ENCODE results near the gene LIMS4.
"Not testable (repeated sequence)": the region's sequence is repeated elsewhere in the genome, so short reads cannot be mapped to it uniquely, and the experiment has no call there.

The LIMS4 gene

DNA sequence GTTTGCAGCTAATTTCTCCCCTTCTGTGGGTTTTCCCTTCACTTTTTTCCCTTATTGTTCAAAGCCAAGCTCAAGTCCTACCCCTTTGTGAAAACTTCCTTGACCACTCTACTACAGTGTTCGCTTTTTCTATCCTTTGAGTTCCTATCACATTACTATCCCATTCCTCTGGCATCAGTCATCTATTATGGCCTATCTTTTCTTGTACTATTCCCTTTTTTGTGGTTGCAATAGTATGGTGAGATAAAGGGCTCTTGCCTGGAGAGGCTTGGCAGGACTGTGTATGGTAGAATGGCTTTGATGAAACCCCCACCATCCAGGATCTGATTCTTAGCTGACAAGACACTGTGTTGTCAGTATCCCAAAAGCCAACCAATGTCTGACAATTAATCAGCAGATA lies 30.7 kb downstream of the LIMS4 start:
- H3K4me1 Mint-ChIP-seq; H3K4me3 Mint-ChIP-seq; H3K27ac Mint-ChIP-seq (ENCODE audit: low read depth); ATAC-seq (replicated peaks; ENCODE audit: extremely low read depth, poor library complexity, severe bottlenecking); DNase-seq (ENCODE audit: low spot score in 2 of 2); H3K9me3 Mint-ChIP-seq; H3K36me3 Mint-ChIP-seq (ENCODE audit: insufficient read depth); H3K27me3 Mint-ChIP-seq: not testable (repeated sequence)

- not testable (repeated sequence) for H3K9me3 Mint-ChIP-seq; DNase-seq (ENCODE audit: low spot score in 2 of 2); H3K4me1 Mint-ChIP-seq; H3K36me3 Mint-ChIP-seq (ENCODE audit: insufficient read depth); H3K27ac Mint-ChIP-seq (ENCODE audit: low read depth); H3K4me3 Mint-ChIP-seq; H3K27me3 Mint-ChIP-seq; ATAC-seq (replicated peaks; ENCODE audit: extremely low read depth, poor library complexity, severe bottlenecking)
Measured at GRCh38 chr2:110434565-110434964, 38.1 kb downstream of the LIMS4 start.

DNA sequence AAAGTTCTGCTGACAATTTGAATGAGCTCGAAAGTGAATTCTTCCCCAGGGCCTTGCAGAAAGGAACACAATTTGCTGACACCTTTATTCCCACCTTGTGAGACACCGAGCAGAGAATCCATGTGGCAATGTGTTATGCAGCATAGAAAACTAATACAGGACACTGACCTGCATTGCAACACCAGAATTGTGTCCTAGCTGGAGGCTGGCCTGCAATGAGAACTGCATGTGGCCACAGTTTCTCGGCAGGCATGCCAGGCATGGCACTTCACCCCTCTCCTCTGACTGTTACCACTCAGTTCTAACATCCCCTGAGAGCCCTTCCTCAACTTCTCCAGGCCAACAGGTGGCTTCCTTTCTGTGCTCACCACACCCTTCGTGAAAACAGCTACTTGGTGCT lies 46.9 kb downstream of the LIMS4 start:
- ATAC-seq (replicated peaks; ENCODE audit: extremely low read depth, poor library complexity, severe bottlenecking); DNase-seq (ENCODE audit: low spot score in 2 of 2); H3K27ac Mint-ChIP-seq (ENCODE audit: low read depth); H3K4me3 Mint-ChIP-seq; H3K36me3 Mint-ChIP-seq (ENCODE audit: insufficient read depth); H3K27me3 Mint-ChIP-seq; H3K9me3 Mint-ChIP-seq; H3K4me1 Mint-ChIP-seq: not testable (repeated sequence)

GRCh38 chr2:110424421-110424820 lies 48.2 kb downstream of the LIMS4 start:
- not testable (repeated sequence) for H3K36me3 Mint-ChIP-seq (ENCODE audit: insufficient read depth); H3K4me3 Mint-ChIP-seq; DNase-seq (ENCODE audit: low spot score in 2 of 2); H3K9me3 Mint-ChIP-seq; ATAC-seq (replicated peaks; ENCODE audit: extremely low read depth, poor library complexity, severe bottlenecking); H3K27ac Mint-ChIP-seq (ENCODE audit: low read depth); H3K27me3 Mint-ChIP-seq; H3K4me1 Mint-ChIP-seq

DNA sequence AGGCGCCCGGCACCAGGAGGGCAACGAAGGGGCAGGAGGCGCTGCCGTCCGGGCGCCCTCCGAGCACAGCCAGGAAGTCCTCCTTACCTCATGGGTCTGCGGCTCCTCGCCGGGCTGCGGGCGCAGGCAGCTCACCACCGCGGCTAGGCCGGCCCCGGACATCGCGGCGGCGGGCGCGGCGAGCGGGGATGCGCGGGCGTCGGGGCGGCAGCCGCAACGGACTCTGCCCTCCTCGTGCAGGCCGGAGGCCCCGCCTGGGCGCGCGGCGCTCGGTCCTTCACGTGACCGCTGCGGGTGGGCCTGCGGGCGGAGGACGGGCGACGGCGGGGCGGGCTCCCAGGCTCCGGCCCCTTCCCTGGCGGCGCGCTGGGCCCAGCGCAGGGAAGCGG lies 49.0 kb downstream of the LIMS4 start:
- not testable (repeated sequence) for H3K4me1 Mint-ChIP-seq; DNase-seq (ENCODE audit: low spot score in 2 of 2); ATAC-seq (replicated peaks; ENCODE audit: extremely low read depth, poor library complexity, severe bottlenecking)

DNA sequence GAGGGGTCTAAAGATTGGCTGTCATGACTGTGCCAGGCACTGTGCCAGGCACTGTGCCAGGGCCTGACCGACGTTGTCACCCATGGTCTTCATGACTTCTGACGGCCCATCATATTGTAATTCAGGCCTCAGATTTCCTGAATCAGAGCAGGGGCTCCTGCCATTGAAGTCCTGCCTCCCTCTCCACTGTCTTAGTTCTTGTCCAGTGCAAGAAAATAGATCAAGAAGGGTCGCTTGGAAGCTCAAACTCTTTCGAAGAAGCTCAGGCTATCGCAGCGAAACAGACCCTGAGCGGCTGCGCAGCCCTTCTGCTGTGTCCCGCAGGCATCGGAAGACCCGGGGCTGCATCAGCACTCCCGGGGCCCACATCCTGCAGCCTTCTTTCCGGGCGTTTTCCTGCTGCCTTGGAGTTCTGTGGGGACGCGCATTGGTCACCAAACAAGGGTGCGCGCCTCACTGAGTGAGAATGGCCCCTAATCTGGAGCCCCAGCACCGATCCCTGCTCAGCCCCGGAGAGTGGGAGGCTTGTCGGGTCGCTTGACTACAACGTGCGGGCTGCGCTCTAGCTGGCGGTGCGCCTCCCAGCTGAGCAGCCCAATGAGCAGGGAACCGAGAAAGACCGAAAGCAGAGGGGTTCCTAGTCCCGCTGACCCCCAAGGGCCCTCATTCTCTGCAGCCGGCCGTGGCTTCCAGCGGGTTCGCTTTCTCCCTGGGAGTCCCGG lies 49.6 kb downstream of the LIMS4 start:
- H3K27me3 Mint-ChIP-seq; H3K4me3 Mint-ChIP-seq; ATAC-seq (replicated peaks; ENCODE audit: extremely low read depth, poor library complexity, severe bottlenecking); H3K4me1 Mint-ChIP-seq; H3K27ac Mint-ChIP-seq (ENCODE audit: low read depth); H3K9me3 Mint-ChIP-seq; H3K36me3 Mint-ChIP-seq (ENCODE audit: insufficient read depth); DNase-seq (ENCODE audit: low spot score in 2 of 2): not testable (repeated sequence)

More for the DNA sequence above, 49.0 kb downstream of the LIMS4 start:
- not testable (repeated sequence) for H3K36me3 Mint-ChIP-seq (ENCODE audit: insufficient read depth); H3K27ac Mint-ChIP-seq (ENCODE audit: low read depth); H3K9me3 Mint-ChIP-seq; H3K4me3 Mint-ChIP-seq; H3K27me3 Mint-ChIP-seq

DNA sequence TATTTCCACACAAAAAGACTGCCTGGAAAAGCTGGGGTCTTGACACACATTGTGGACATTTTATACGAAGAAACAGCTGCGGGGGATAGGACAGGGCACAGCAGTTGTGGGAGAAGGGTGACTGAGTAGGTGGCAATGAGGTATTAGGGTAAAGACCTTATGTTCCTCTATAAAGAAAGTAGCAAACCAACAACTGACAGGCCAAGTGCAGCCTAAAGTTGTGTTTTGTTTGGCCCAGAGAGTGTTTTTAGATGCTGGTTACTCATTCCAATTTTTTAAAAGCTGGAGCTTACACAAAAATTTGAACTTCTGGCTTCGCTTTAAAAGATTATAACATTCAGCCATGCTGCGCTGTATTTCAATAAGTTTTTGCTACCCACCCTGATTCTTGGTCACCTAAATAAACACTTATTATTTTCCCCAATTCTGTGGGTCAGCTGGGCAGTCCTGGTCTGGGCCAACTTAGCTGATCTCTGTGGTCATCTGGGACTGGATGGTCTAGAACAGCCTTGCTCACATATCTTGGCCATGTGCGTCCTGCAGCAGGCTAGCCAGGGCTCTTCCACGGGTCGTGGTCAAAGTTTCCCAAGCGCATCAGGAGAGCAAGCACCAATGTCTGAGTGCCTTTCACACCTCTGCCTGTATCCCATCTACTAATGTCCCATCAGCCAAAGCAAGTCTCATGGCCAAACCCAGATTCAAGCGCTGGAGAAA lies 51.8 kb downstream of the LIMS4 start:
- not testable (repeated sequence) for H3K27ac Mint-ChIP-seq (ENCODE audit: low read depth); H3K4me1 Mint-ChIP-seq; H3K4me3 Mint-ChIP-seq; H3K9me3 Mint-ChIP-seq; H3K36me3 Mint-ChIP-seq (ENCODE audit: insufficient read depth); ATAC-seq (replicated peaks; ENCODE audit: extremely low read depth, poor library complexity, severe bottlenecking); DNase-seq (ENCODE audit: low spot score in 2 of 2); H3K27me3 Mint-ChIP-seq

GRCh38 chr2:110407142-110407541 lies 65.5 kb downstream of the LIMS4 start:
- H3K4me1 Mint-ChIP-seq; H3K4me3 Mint-ChIP-seq; H3K9me3 Mint-ChIP-seq; DNase-seq (ENCODE audit: low spot score in 2 of 2); H3K27ac Mint-ChIP-seq (ENCODE audit: low read depth); H3K27me3 Mint-ChIP-seq; ATAC-seq (replicated peaks; ENCODE audit: extremely low read depth, poor library complexity, severe bottlenecking); H3K36me3 Mint-ChIP-seq (ENCODE audit: insufficient read depth): not testable (repeated sequence)

DNA sequence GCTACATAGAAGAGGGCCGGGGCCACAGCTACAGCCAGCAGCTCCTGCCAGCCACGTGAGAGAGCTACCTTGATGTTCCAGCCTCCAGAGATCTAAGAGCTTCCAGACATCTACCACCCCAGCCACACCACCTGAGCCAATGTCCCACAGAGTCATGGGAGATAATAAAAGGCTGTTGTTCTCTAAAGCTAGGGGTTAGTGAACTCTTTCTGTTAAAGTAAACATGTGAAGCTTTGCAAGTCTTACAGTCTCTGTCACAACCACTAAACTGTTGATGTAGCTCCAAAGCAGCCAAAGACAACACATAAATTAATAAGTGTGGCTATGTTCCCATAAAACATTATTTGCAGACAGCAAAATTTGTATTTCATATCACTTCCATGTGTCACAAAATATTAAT lies 67.6 kb downstream of the LIMS4 start:
- DNase-seq (ENCODE audit: low spot score in 2 of 2); ATAC-seq (replicated peaks; ENCODE audit: extremely low read depth, poor library complexity, severe bottlenecking); H3K4me1 Mint-ChIP-seq; H3K9me3 Mint-ChIP-seq; H3K36me3 Mint-ChIP-seq (ENCODE audit: insufficient read depth); H3K27me3 Mint-ChIP-seq; H3K27ac Mint-ChIP-seq (ENCODE audit: low read depth); H3K4me3 Mint-ChIP-seq: not testable (repeated sequence)

DNA sequence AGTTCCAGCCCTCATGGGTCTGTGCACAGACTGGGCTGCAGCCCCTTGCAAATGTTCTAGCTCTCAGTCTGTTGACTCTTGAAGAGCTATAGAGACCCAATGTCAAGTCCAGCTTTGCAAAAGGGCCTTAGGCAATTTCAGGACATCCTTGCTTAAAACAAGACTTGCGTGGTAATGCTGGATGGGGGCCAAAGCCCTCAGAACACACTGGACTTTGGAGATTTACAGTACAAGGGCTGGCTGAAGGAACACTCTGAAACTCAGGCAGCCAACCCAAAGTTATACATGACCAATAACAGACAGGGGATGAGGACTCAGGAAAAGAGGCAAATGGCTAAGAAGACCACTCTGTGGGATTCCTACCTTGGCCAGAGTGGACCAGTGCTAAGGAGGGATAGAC lies 68.4 kb downstream of the LIMS4 start:
- H3K4me3 Mint-ChIP-seq = not testable (repeated sequence)

GRCh38 chr2:110401001-110401618 lies 71.5 kb downstream of the LIMS4 start:
- not testable (repeated sequence) for H3K36me3 Mint-ChIP-seq (ENCODE audit: insufficient read depth); DNase-seq (ENCODE audit: low spot score in 2 of 2); H3K27ac Mint-ChIP-seq (ENCODE audit: low read depth); H3K4me1 Mint-ChIP-seq; H3K4me3 Mint-ChIP-seq; H3K9me3 Mint-ChIP-seq; H3K27me3 Mint-ChIP-seq
- ATAC-seq (replicated peaks; ENCODE audit: extremely low read depth, poor library complexity, severe bottlenecking) = peak; percentile 60

More for the DNA sequence above, 68.4 kb downstream of the LIMS4 start:
- not testable (repeated sequence) for H3K9me3 Mint-ChIP-seq; H3K27ac Mint-ChIP-seq (ENCODE audit: low read depth); ATAC-seq (replicated peaks; ENCODE audit: extremely low read depth, poor library complexity, severe bottlenecking); DNase-seq (ENCODE audit: low spot score in 2 of 2); H3K27me3 Mint-ChIP-seq; H3K36me3 Mint-ChIP-seq (ENCODE audit: insufficient read depth); H3K4me1 Mint-ChIP-seq

DNA sequence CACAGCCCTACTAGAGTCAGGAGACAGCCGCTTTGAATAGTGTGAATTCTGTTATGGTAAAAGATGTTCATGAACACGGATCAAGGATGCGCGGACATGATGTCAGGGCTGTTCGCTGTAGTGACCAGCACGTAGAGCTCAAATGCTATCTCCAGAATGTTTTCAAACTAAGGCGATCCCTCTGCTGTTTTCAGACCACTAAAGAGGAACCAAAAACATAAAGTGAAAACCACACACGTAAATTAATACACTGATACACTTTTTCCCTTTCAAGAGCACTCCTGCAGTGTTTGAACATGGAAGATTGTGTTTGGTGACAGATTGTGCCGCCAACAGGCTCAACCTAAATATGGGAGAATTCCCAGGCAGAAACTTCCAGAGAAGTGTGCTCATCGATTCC lies 73.2 kb downstream of the LIMS4 start:
- H3K9me3 Mint-ChIP-seq; H3K27me3 Mint-ChIP-seq; H3K4me1 Mint-ChIP-seq; ATAC-seq (replicated peaks; ENCODE audit: extremely low read depth, poor library complexity, severe bottlenecking); H3K36me3 Mint-ChIP-seq (ENCODE audit: insufficient read depth); DNase-seq (ENCODE audit: low spot score in 2 of 2); H3K27ac Mint-ChIP-seq (ENCODE audit: low read depth); H3K4me3 Mint-ChIP-seq: not testable (repeated sequence)

GRCh38 chr2:110395990-110396389 lies 76.6 kb downstream of the LIMS4 start:
- H3K27me3 Mint-ChIP-seq; ATAC-seq (replicated peaks; ENCODE audit: extremely low read depth, poor library complexity, severe bottlenecking); H3K4me1 Mint-ChIP-seq; H3K27ac Mint-ChIP-seq (ENCODE audit: low read depth); DNase-seq (ENCODE audit: low spot score in 2 of 2); H3K36me3 Mint-ChIP-seq (ENCODE audit: insufficient read depth); H3K9me3 Mint-ChIP-seq; H3K4me3 Mint-ChIP-seq: not testable (repeated sequence)
